HL-60 (cell line): Measurements from ENCODE around the gene MTHFSD.
"Not testable (repeated sequence)": the region's sequence is repeated elsewhere in the genome, so short reads cannot be mapped to it uniquely, and the experiment has no call there.

Source experiments
- DNase-seq, 2 experiments: peaks; one replicate each; pipeline ENCODE4 v3.0.0-alpha.2; 2010 to 2020; ENCODE audit warnings: low read depth in 1 of 2, low spot score in 1 of 2
- H3K27ac ChIP-seq: fragments of 250-450 bp; sonication (Bioruptor Pico); replicated peaks from 2 replicates; pipeline ENCODE4 v1.5.1; 2020; ENCODE audit warnings: mild to moderate bottlenecking, moderate library complexity
- H3K27me3 ChIP-seq: fragments of 250-450 bp; sonication (Bioruptor Pico); 2 replicates; pipeline ENCODE4 v1.5.1; 2021; ENCODE audit warnings: mild to moderate bottlenecking, moderate library complexity; ENCODE audit not compliant: insufficient read depth, poor library complexity, severe bottlenecking
- H3K4me3 ChIP-seq: replicated peaks from 2 replicates; pipeline ENCODE4 v1.5.1; 2011; ENCODE audit warnings: mild to moderate bottlenecking, control low read depth, low read length; ENCODE audit not compliant: insufficient read depth
- CTCF ChIP-seq: IDR thresholded peaks from one replicate; pipeline ENCODE4 v1.5.1; 2011; ENCODE audit warnings: low read length, control low read depth, inconsistent platforms; ENCODE audit not compliant: insufficient read depth
- GABPA ChIP-seq: IDR thresholded peaks from 2 replicates; pipeline ENCODE4 v1.6.1; 2012; ENCODE audit warnings: low read depth
- POLR2AphosphoS5 ChIP-seq: IDR thresholded peaks from 2 replicates; pipeline ENCODE4 v1.6.1; 2012; ENCODE audit warnings: low read depth
- REST ChIP-seq: IDR thresholded peaks from 2 replicates; pipeline ENCODE4 v1.6.1; 2012; ENCODE audit warnings: low read depth; ENCODE audit not compliant: insufficient replicate concordance
- SPI1 ChIP-seq: IDR thresholded peaks from 2 replicates; pipeline ENCODE4 v1.6.1; 2012; ENCODE audit warnings: low read depth, mild to moderate bottlenecking, borderline replicate concordance

Gene MTHFSD

GRCh38 chr16:86593913-86594620 lies 39.0 kb upstream of the MTHFSD start:
- TF ChIP-seq POLR2AphosphoS5 (no peak), GABPA (no peak), REST (no peak), CTCF (no peak), SPI1 (no peak)
- H3K27me3 ChIP-seq = no peaks in the 10 kb centered on the region
- no peak for DNase-seq
- H3K27ac ChIP-seq = no peak overlapping the region
- H3K4me3 ChIP-seq = no peak overlapping the region

GRCh38 chr16:86591270-86591669 lies 36.2 kb upstream of the MTHFSD start:
- TF ChIP-seq GABPA (no peak), CTCF (no peak), REST (no peak), SPI1 (no peak)
- no peak overlapping the region for H3K27ac ChIP-seq
- H3K4me3 ChIP-seq = no peak overlapping the region
- DNase-seq = no peak
- H3K27me3 ChIP-seq = no peaks in the 10 kb centered on the region

- TF ChIP-seq POLR2AphosphoS5 = no peak
- TF ChIP-seq REST = no peak
- TF ChIP-seq CTCF = no peak
- TF ChIP-seq SPI1 = no peak
- Histone ChIP-seq H3K27ac (no peak overlapping the region), H3K4me3 (no peak overlapping the region), H3K27me3 (no peaks in the 10 kb centered on the region)
- no peak for DNase-seq
These were observed 35.6 kb upstream of the MTHFSD start for GRCh38 chr16:86590501-86591144.

- H3K4me3 ChIP-seq, H3K27ac ChIP-seq, DNase-seq, H3K27me3 ChIP-seq: not testable (repeated sequence)
These were observed 32.9 kb upstream of the MTHFSD start for GRCh38 chr16:86587955-86588354.
